Activated T-helper 1 cell treated with anti-CD3 and anti-CD28 coated beads, Interleukin-12 subunit alpha, Interleukin-12 subunit beta, Interleukin-2, Interleukin-4 antibody, amounts not matched to agents 30 ng/mL and 10 ng/mL and 1 ng/mL, durations not matched to agents 14 hours and 24 hours and 36 hours (primary cell): ENCODE measurements around the gene C19orf38. TPM values are rescaled to one million over a fixed set of nuclear protein-coding genes. Genes with fewer than 3 reads are reported as not detected.

ENCODE experiments used
- DNase-seq: peaks from one replicate; pipeline ENCODE4 v3.0.0; 2021; ENCODE audit warnings: low spot score
- H3K27ac Mint-ChIP-seq: one replicate; pipeline ENCODE4 v1.8.0; 2021; ENCODE audit warnings: mild to moderate bottlenecking, mixed read lengths
- H3K27me3 Mint-ChIP-seq: one replicate; pipeline ENCODE4 v1.8.0; 2022; ENCODE audit warnings: mild to moderate bottlenecking, moderate library complexity, mixed read lengths; ENCODE audit not compliant: insufficient read depth
- H3K36me3 Mint-ChIP-seq: one replicate; pipeline ENCODE4 v1.8.0; 2021; ENCODE audit warnings: low read depth, mixed read lengths
- H3K4me1 Mint-ChIP-seq: one replicate; pipeline ENCODE4 v1.8.0; 2021; ENCODE audit warnings: low read depth, mixed read lengths
- H3K4me3 Mint-ChIP-seq: one replicate; pipeline ENCODE4 v1.8.0; 2021; ENCODE audit warnings: mild to moderate bottlenecking, moderate library complexity, mixed read lengths
- H3K9me3 Mint-ChIP-seq: one replicate; pipeline ENCODE4 v1.8.0; 2021; ENCODE audit warnings: mixed read lengths
- intact Hi-C: fragments of 100-400 bp; cut with micrococcal nuclease; formaldehyde crosslinking; loops from one replicate; pipeline ENCODE4 v1.15.1; 2024
- total RNA-seq: library from RNA; stranded (reverse); gene quantifications from 2 replicates; pipeline ENCODE4 v1.2.3, GENCODE V29; 2022

C19orf38 gene
- total RNA-seq, result 4.0 and 5.6 TPM in 2 replicates

- DNase-seq, result no peak
- H3K27ac Mint-ChIP-seq, result peak within 1 kb of the TSS; percentile 51
- intact Hi-C loops, result no loop called here
These were observed at the start of gene C19orf38 for GRCh38 chr19:10848230-10848856. Gene C19orf38, plus strand, starts transcription at chr19:10848415. Its CDS starts 94 bp downstream, at chr19:10848509.

GRCh38 chr19:10800488-10800887, 47.7 kb upstream of the C19orf38 start:
- DNase-seq, result no peak
- intact Hi-C loops, result no loop called here
- no peak overlapping the region for H3K4me3 Mint-ChIP-seq
- H3K27ac Mint-ChIP-seq, result peak overlapping the region; percentile 86
- peaks cover 51% of the 10 kb centered on the region for H3K36me3 Mint-ChIP-seq
- H3K4me1 Mint-ChIP-seq, result peaks cover 37% of the 10 kb centered on the region
- no peaks in the 10 kb centered on the region for H3K9me3 Mint-ChIP-seq
- no peaks in the 10 kb centered on the region for H3K27me3 Mint-ChIP-seq

More at GRCh38 chr19:10848230-10848856, at the start of gene C19orf38:
- Mint-ChIP-seq H3K4me1 (peaks cover 7% of the 10 kb centered on the region), H3K9me3 (peaks cover 13% of the 10 kb centered on the region), H3K4me3 (peak within 1 kb of the TSS; percentile 70), H3K36me3 (peaks cover 3% of the 10 kb centered on the region), H3K27me3 (no peaks in the 10 kb centered on the region)

- Mint-ChIP-seq H3K4me3 (no peak overlapping the region), H3K4me1 (peaks cover 28% of the 10 kb centered on the region), H3K27me3 (no peaks in the 10 kb centered on the region), H3K9me3 (no peaks in the 10 kb centered on the region), H3K27ac (peak overlapping the region; percentile 4), H3K36me3 (peaks cover 50% of the 10 kb centered on the region)
- intact Hi-C loops, result no loop called here
- no peak for DNase-seq
These were observed 45.7 kb upstream of the C19orf38 start for GRCh38 chr19:10802479-10802878.

GRCh38 chr19:10803252-10803651, 45.0 kb upstream of the C19orf38 start:
- H3K9me3 Mint-ChIP-seq, result no peaks in the 10 kb centered on the region
- no peaks in the 10 kb centered on the region for H3K27me3 Mint-ChIP-seq
- H3K4me3 Mint-ChIP-seq, result no peak overlapping the region
- no peak for DNase-seq
- H3K27ac Mint-ChIP-seq, result peak overlapping the region; percentile 81
- H3K4me1 Mint-ChIP-seq, result peaks cover 25% of the 10 kb centered on the region
- peaks cover 45% of the 10 kb centered on the region for H3K36me3 Mint-ChIP-seq
- intact Hi-C loops, result no loop called here

- H3K27me3 Mint-ChIP-seq, result no peaks in the 10 kb centered on the region
- no peaks in the 10 kb centered on the region for H3K9me3 Mint-ChIP-seq
- peaks cover 22% of the 10 kb centered on the region for H3K4me1 Mint-ChIP-seq
- intact Hi-C loops, result no loop called here
- H3K36me3 Mint-ChIP-seq, result peaks cover 44% of the 10 kb centered on the region
- peak overlapping the region; percentile 32 for H3K27ac Mint-ChIP-seq
- no peak overlapping the region for H3K4me3 Mint-ChIP-seq
- DNase-seq, result no peak
These were observed 43.0 kb upstream of the C19orf38 start for GRCh38 chr19:10805065-10805757.

- peaks cover 44% of the 10 kb centered on the region for H3K36me3 Mint-ChIP-seq
- no peak overlapping the region for H3K27ac Mint-ChIP-seq
- DNase-seq, result no peak
- H3K9me3 Mint-ChIP-seq, result no peaks in the 10 kb centered on the region
- no peaks in the 10 kb centered on the region for H3K27me3 Mint-ChIP-seq
- intact Hi-C loops, result no loop called here
- H3K4me3 Mint-ChIP-seq, result no peak overlapping the region
- peaks cover 17% of the 10 kb centered on the region for H3K4me1 Mint-ChIP-seq
These were observed 42.4 kb upstream of the C19orf38 start for GRCh38 chr19:10805758-10806247.

- Mint-ChIP-seq H3K4me3 (no peak overlapping the region), H3K36me3 (peaks cover 33% of the 10 kb centered on the region), H3K27me3 (no peaks in the 10 kb centered on the region), H3K27ac (peak overlapping the region; percentile 79), H3K9me3 (no peaks in the 10 kb centered on the region), H3K4me1 (peaks cover 25% of the 10 kb centered on the region)
- peak; percentile 38 for DNase-seq
- intact Hi-C loops, result loop anchor here (1.0 kb wide), 1 partner anchor 12 kb away; no protein-coding TSS in a partner anchor
These were observed 39.1 kb upstream of the C19orf38 start for GRCh38 chr19:10808937-10809649.

- H3K27me3 Mint-ChIP-seq, result no peaks in the 10 kb centered on the region
- H3K4me1 Mint-ChIP-seq, result peaks cover 30% of the 10 kb centered on the region
- DNase-seq, result no peak
- intact Hi-C loops, result loop anchor here (1.0 kb wide), 1 partner anchor 12 kb away; no protein-coding TSS in a partner anchor
- no peak overlapping the region for H3K4me3 Mint-ChIP-seq
- H3K27ac Mint-ChIP-seq, result peak overlapping the region; percentile 79
- H3K36me3 Mint-ChIP-seq, result peaks cover 35% of the 10 kb centered on the region
- H3K9me3 Mint-ChIP-seq, result no peaks in the 10 kb centered on the region
These were observed 38.4 kb upstream of the C19orf38 start for GRCh38 chr19:10809651-10810285.

GRCh38 chr19:10811391-10812111, 36.7 kb upstream of the C19orf38 start:
- Mint-ChIP-seq H3K27ac (peak overlapping the region; percentile 23), H3K4me1 (peaks cover 31% of the 10 kb centered on the region)
- intact Hi-C loops, result no loop called here

GRCh38 chr19:10812196-10812595, 36.0 kb upstream of the C19orf38 start:
- no peak overlapping the region for H3K4me3 Mint-ChIP-seq
- peaks cover 31% of the 10 kb centered on the region for H3K4me1 Mint-ChIP-seq
- H3K27me3 Mint-ChIP-seq, result no peaks in the 10 kb centered on the region
- intact Hi-C loops, result no loop called here
- H3K36me3 Mint-ChIP-seq, result peaks cover 31% of the 10 kb centered on the region
- H3K9me3 Mint-ChIP-seq, result no peaks in the 10 kb centered on the region
- DNase-seq, result no peak
- peak overlapping the region; percentile 84 for H3K27ac Mint-ChIP-seq

More at GRCh38 chr19:10811391-10812111, 36.7 kb upstream of the C19orf38 start:
- H3K27me3 Mint-ChIP-seq, result no peaks in the 10 kb centered on the region
- DNase-seq, result no peak
- no peaks in the 10 kb centered on the region for H3K9me3 Mint-ChIP-seq
- H3K4me3 Mint-ChIP-seq, result no peak overlapping the region
- H3K36me3 Mint-ChIP-seq, result peaks cover 30% of the 10 kb centered on the region

GRCh38 chr19:10812902-10813404, 35.3 kb upstream of the C19orf38 start:
- Mint-ChIP-seq H3K4me3 (peak overlapping the region; percentile 32), H3K27me3 (no peaks in the 10 kb centered on the region), H3K9me3 (no peaks in the 10 kb centered on the region), H3K4me1 (peaks cover 30% of the 10 kb centered on the region), H3K27ac (peak overlapping the region; percentile 84), H3K36me3 (peaks cover 31% of the 10 kb centered on the region)
- intact Hi-C loops, result no loop called here
- no peak for DNase-seq

- no peak for DNase-seq
- Mint-ChIP-seq H3K4me1 (peaks cover 16% of the 10 kb centered on the region), H3K27me3 (no peaks in the 10 kb centered on the region), H3K36me3 (peaks cover 27% of the 10 kb centered on the region), H3K27ac (no peak overlapping the region), H3K4me3 (no peak overlapping the region), H3K9me3 (no peaks in the 10 kb centered on the region)
- intact Hi-C loops, result no loop called here
These were observed 33.1 kb upstream of the C19orf38 start for GRCh38 chr19:10815007-10815536.
